ENCODE measurements around the gene BMX. TPM values are rescaled to one million over a fixed set of nuclear protein-coding genes. Genes with fewer than 3 reads are reported as not detected.
A peak's percentile ranks its signal among the peaks of the same experiment; 100 is the strongest.

Gene BMX
- total and polyA plus RNA-seq, 9 of the 15 experiments (the other 6 are each of a cell fraction or from before 2014, with no cell fraction given) = 0.45 to 4.2 (median 1.8) TPM

- TF ChIP-seq, protein P1, sequence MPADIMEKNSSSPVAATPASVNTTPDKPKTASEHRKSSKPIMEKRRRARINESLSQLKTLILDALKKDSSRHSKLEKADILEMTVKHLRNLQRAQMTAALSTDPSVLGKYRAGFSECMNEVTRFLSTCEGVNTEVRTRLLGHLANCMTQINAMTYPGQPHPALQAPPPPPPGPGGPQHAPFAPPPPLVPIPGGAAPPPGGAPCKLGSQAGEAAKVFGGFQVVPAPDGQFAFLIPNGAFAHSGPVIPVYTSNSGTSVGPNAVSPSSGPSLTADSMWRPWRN (IDR thresholded peaks at IDR 0.05; ENCODE audit: low read depth) = no peak
- TF ChIP-seq, protein P2, sequence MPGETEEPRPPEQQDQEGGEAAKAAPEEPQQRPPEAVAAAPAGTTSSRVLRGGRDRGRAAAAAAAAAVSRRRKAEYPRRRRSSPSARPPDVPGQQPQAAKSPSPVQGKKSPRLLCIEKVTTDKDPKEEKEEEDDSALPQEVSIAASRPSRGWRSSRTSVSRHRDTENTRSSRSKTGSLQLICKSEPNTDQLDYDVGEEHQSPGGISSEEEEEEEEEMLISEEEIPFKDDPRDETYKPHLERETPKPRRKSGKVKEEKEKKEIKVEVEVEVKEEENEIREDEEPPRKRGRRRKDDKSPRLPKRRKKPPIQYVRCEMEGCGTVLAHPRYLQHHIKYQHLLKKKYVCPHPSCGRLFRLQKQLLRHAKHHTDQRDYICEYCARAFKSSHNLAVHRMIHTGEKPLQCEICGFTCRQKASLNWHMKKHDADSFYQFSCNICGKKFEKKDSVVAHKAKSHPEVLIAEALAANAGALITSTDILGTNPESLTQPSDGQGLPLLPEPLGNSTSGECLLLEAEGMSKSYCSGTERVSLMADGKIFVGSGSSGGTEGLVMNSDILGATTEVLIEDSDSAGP (CRISPR knock-in tag; IDR thresholded peaks at IDR 0.05) = no peak
- no peak for TF ChIP-seq TGIF2 (CRISPR knock-in tag; IDR thresholded peaks at IDR 0.05)
- TF ChIP-seq RCOR1 (IDR thresholded peaks at IDR 0.05; ENCODE audit: borderline replicate concordance in 1 of 2, low read depth in 2 of 2, low read length in 2 of 2) = peak; percentile 40 to 78; a peak in 2 of 4 replicates
- no peak for TF ChIP-seq KHSRP (IDR thresholded peaks at IDR 0.05)
- no peak for TF ChIP-seq ZNF140 (CRISPR knock-in tag; IDR thresholded peaks at IDR 0.05)
- no peak for TF ChIP-seq GTF2A2 (tag; IDR thresholded peaks at IDR 0.05)
- TF ChIP-seq, protein P3, sequence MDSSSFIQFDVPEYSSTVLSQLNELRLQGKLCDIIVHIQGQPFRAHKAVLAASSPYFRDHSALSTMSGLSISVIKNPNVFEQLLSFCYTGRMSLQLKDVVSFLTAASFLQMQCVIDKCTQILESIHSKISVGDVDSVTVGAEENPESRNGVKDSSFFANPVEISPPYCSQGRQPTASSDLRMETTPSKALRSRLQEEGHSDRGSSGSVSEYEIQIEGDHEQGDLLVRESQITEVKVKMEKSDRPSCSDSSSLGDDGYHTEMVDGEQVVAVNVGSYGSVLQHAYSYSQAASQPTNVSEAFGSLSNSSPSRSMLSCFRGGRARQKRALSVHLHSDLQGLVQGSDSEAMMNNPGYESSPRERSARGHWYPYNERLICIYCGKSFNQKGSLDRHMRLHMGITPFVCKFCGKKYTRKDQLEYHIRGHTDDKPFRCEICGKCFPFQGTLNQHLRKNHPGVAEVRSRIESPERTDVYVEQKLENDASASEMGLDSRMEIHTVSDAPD (CRISPR knock-in tag; IDR thresholded peaks at IDR 0.05) = no peak
- TF ChIP-seq, protein P4, sequence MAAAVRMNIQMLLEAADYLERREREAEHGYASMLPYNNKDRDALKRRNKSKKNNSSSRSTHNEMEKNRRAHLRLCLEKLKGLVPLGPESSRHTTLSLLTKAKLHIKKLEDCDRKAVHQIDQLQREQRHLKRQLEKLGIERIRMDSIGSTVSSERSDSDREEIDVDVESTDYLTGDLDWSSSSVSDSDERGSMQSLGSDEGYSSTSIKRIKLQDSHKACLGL (CRISPR knock-in tag; IDR thresholded peaks at IDR 0.05; ENCODE audit: borderline replicate concordance, poor library complexity, severe bottlenecking) = no peak
- no peak for TF ChIP-seq MECOM (CRISPR knock-in tag; IDR thresholded peaks at IDR 0.05)
- peak; percentile 72 for TF ChIP-seq ZKSCAN1 (IDR thresholded peaks at IDR 0.05; ENCODE audit: low read depth, low read length)
- TF ChIP-seq HLTF (IDR thresholded peaks at IDR 0.05) = no peak
- no peak for TF ChIP-seq ZSCAN32 (CRISPR knock-in tag; IDR thresholded peaks at IDR 0.05)
- no peak for TF ChIP-seq GABPA (tag; conservative IDR thresholded peaks at IDR 0.05; ENCODE audit: low read depth)
- TF ChIP-seq SRSF9 (IDR thresholded peaks at IDR 0.05; ENCODE audit: borderline replicate concordance, low read depth, low read length) = no peak
- no peak for TF ChIP-seq ZNF75A (CRISPR knock-in tag; IDR thresholded peaks at IDR 0.05)
- TF ChIP-seq ZNF280A (IDR thresholded peaks at IDR 0.05; ENCODE audit: low read depth, partially characterized antibody) = no peak
- TF ChIP-seq MCM3 (IDR thresholded peaks at IDR 0.05) = no peak
- no peak for TF ChIP-seq SMARCA5 (IDR thresholded peaks at IDR 0.05)
- no peak for TF ChIP-seq RAD21 (CRISPR knock-in tag; conservative IDR thresholded peaks at IDR 0.05 in 1 of 2, IDR thresholded peaks at IDR 0.05 in 1 of 2)
- TF ChIP-seq ZNF316 (IDR thresholded peaks at IDR 0.05) = no peak
- no peak for TF ChIP-seq C11orf30 (IDR thresholded peaks at IDR 0.05; ENCODE audit: low read depth)
- TF ChIP-seq NCOA1 (IDR thresholded peaks at IDR 0.05; ENCODE audit: low read depth) = peak; percentile 30; the same call in 1 of the 2 replicates
- TF ChIP-seq ZNF23 (CRISPR knock-in tag; IDR thresholded peaks at IDR 0.05) = no peak
- TF ChIP-seq CBFA2T3 (IDR thresholded peaks at IDR 0.05) = peak; percentile 96
Measured at GRCh38 chrX:15579778-15580747, 79.5 kb downstream of the BMX start (continued).
